Suppressor macrophage (primary cell): ENCODE data around the gene ZNF580.
A peak's percentile ranks its signal among the peaks of the same experiment; 100 is the strongest.

Experiments
- DNase-seq, 4 experiments: peaks; one replicate each; pipeline ENCODE4 v3.0.0-alpha.2; 2020 to 2022

The ZNF580 gene

DNA sequence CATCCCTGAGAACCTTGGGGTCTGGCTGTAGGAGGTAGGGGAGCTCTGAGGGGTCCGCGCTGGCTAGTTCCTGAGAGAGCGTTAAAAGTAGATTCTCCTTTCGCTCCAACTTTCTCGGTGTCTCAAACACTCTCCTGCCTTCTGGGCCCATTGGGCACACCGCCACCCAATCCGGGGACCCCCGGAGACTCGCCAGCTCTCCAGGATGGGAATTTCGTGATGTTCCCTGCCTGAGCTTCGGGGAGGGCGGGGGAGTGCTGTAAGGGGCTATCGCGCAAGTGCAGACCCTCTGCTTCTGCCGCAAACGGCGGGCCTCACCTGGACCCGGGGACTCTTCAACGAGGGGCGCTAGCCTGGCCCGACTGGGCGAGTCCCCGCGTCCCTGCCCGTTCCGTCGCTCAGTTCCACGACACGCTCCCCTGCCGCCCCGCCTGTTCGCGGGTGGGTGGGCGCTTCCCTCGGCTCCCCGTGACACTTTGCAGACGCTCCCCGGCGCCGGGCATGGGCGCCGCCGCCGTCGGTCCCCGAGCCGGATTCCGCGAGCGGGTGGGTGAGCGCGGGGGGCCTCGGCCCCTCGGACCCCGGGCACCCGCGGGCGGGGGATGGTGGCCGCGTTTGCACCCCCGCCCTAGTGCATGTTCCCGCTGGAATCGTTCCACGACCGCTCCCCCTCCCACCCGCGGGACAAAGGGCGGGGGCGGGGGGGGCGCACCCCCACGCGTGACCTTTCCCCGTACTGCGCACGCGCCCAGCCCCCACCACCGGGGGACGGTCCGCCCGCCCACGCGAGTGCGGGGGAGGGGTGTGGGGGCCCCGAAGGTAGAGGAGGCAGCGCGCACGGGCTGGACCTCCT is 7.2 kb downstream of the ZNF580 start, which contains the start of gene CCDC106:
Gene CCDC106 (plus strand): TSS at position 481 of the 853 bp plus-strand sequence. CDS start 835 bp downstream, outside the sequence.
- peak; percentile 50 to 82 (median 66) for DNase-seq

DNA sequence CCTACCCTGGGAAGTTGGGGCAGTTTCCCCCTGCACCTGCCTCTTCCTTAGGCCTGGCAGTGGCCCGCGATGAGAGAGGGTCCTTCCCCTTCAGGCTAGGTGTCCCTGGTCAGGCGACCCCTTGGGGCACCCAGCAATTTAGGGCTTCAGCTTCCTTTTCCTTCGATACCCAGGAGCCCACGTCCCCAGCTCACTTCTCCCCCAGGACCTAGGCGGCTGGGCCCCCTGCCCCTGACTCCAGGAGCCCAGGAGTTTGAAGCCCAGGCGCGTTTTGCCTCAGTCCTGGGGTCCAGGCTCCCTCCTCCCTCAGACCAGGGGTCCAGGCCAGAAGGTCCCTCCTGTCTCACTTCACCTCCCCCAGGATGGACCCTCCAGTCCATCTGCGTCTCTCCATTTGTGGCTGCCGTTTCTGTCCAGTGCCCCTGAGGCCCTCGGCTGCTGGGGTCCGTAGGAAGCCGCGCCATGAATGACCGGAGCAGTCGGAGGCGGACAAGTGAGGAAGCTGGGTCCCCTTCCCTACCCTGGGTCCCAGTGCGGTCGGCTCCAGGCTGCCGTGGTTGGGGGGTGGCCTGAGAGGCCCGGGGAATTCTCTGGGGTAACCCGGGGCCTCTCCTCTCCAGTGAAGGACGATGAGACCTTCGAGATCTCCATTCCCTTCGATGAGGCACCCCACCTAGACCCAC is 7.9 kb downstream of the ZNF580 start:
- peak in 1 of 4 experiments; percentile 25 for DNase-seq

DNA sequence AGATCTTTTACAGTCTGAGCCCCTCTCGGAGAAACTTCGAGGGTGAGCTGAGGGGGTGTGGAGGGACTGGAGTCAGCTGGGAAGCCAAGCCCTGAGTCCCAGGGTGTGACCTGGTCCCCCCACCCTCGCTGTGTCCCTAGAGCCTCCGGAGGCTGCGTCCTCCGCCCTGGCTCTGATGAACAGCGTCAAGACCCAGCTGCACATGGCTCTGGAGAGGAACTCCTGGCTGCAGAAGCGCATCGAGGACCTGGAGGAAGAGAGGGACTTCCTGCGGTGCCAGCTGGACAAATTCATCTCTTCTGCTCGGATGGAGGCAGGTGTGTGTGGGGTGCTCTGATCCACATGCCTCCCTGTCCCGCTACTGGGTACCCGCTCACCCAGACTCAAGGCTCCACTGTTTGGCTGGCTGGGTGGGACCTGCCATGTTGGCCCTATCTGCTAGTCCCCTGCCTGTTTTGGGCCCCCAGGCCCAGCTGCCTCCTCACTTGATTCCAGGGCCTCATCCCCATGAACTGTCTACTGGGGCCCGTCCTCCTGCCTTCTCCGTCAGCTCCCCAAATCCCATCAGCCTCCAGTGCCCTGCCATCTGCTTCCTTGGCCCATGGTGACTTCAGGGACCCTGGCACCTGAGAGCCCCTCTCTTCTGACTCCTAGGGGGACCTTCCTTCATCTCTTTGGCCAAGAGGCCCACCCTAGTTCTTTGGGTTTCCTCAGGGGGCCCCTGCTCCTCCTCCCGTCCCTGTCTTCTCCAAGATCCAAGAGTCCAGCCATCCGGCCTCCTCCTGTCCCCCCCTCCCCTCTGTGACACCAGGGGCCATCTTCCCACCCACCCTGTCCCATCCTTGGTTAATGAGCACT is 8.7 kb downstream of the ZNF580 start:
- no peak for DNase-seq

DNA sequence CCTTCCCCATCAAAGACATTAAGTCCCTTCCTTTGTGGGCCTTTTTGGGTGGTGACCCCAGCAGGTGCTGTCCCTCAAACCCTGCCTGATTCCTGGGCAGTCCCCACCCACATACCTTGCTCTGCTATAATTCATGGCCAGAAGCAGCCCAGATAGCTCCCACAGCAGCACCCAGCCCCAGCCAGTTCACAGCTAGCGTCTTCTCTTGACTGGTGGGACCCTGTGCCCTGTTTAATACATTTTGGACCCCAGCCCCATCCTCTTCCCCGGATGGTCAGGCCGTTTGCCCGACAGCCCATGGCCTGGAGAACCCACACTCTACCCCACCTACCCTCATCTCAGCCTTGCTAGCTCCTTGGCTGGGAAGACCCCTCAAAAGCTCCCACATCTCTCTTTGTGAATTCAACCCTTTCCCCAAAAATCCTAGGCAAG is 9.3 kb downstream of the ZNF580 start:
- no peak for DNase-seq

DNA sequence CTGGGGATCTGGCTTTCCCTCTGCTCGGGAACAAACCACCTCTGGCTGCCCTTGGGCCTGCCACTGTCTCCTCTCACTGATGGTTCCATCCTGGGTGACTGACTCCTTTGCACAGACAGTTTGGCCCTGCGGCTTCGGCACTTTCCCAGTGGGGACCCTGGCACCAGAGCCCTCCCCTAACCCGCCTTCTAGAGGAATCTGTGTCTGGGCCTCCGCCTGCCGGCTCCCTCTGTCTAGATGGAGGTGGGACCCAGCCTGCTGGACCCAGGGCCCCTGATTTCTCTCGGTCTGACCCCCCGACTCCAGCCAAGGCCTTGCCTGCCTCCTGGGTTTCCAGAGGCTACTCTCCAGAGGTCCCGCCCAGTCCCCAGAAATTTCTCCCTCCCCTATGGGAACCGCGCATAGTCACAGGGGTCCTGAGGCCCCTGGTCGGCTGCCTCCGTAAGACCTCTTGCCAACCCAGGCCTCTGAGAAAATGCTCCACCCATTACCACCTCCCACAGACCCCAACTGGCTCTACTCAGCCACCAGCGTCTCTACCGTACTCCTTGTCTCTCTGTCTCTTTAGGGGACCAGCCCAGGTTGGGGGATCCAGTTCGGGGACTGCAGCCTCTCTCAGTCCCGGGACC is 9.9 kb downstream of the ZNF580 start:
- DNase-seq = no peak

DNA sequence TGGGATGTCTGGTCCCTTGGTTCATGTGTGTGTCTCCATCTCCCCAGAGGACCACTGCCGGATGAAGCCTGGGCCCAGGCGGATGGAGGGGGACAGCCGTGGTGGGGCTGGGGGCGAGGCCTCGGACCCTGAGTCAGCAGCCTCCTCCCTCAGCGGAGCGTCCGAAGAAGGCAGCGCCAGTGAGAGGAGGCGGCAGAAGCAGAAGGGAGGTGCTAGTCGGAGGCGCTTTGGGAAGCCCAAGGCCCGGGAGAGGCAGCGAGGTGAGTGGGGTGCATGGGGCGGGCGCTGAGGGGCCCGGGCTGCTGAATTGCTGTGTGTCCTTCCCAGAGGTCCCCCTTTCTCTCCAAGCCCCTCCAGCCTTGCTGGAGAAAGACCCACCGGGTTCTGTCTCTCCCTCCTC is 10.4 kb downstream of the ZNF580 start:
- no peak for DNase-seq

DNA sequence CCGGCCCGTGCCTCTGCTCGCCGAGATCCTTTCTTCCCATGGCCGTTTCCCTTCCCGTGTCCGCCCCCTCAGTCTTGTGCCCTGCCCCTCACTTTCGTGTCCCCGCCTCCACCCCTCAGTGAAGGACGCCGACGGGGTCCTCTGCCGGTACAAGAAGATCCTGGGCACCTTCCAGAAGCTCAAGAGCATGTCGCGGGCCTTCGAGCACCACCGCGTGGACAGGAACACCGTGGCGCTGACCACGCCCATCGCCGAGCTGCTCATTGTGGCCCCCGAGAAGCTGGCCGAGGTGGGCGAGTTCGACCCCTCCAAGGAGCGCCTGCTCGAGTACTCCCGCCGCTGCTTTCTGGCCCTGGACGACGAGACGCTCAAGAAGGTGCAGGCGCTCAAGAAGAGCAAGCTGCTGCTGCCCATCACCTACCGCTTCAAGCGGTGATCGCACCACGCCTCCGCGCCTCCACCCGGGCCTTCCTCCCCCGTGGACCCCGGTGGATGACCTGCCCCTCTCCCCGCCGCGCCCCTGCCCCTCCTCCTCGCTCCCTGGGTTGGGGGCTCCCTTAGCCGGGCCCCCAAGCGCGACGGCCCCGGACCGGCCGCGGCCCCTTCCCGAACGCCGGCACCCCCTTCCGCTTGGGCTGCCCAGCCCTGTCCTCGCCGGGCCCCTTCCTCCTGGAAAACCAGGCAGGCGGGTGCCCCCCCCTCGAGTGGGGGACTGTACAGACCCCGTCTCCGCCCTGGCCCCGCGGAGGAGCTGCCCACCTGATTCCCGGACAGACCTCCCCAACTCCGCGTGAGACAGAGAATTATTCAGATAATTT is 11.7 kb downstream of the ZNF580 start:
- DNase-seq = no peak

DNA sequence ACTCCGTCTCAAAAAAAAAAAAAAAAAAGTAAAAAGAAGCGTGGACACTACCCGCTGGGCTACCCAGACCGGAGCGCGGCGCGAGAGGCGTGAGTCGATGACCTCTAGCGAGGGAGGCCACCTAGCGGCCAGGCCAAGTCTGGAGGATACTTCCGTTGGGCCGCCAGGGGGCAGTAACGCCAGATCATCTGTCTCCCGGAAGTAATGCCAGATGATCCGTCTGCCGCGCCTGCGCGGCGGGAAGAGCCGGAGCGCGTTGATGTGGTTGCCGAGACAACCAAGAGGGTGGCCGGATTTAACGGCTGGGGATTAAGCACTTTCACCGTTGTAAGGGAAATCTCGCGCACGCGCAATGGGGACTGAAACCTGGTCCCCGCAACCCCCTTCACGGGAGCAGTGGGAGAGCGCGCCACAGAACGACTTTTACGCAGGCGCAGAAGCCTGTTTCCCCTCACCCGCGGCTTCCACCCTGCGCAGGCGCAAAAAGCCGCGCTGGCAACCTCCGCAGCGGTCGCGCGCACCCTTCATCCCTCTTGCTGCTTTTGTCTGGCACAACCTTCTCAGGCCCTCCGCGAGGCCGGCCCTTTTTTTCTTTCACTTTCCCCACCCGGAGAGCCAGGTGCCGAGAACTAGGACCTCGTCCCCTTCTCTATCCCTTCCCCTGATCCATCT is 13.0 kb downstream of the ZNF580 start:
- DNase-seq = peak; percentile 99

DNA sequence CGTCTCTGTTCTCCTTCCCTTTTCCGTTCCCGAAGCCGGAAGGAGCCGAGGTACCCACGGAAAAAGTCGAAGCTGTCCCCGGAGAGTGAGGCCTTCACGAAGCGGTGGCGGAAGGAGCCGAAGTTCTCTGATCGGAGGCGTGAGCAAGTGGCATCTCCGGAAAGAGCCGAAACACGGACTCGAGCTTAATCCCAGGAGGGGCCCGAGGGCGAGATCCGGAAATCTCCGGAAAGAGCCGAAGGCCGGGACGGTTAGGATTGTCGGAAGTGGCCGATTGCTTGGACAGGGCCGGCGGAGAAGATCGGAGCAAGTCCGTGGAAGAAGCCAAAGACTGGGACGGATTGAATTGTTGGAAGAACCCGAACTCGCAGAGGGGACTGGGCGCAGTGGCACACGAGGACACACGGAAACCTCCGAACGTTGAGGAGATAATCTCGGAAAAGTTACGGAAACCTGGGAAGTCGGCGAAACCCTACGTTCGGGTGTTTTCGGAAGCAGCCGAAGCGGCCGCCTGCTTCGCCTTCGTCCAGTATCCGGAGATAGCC is 13.6 kb downstream of the ZNF580 start:
- peak; percentile 100 for DNase-seq

DNA sequence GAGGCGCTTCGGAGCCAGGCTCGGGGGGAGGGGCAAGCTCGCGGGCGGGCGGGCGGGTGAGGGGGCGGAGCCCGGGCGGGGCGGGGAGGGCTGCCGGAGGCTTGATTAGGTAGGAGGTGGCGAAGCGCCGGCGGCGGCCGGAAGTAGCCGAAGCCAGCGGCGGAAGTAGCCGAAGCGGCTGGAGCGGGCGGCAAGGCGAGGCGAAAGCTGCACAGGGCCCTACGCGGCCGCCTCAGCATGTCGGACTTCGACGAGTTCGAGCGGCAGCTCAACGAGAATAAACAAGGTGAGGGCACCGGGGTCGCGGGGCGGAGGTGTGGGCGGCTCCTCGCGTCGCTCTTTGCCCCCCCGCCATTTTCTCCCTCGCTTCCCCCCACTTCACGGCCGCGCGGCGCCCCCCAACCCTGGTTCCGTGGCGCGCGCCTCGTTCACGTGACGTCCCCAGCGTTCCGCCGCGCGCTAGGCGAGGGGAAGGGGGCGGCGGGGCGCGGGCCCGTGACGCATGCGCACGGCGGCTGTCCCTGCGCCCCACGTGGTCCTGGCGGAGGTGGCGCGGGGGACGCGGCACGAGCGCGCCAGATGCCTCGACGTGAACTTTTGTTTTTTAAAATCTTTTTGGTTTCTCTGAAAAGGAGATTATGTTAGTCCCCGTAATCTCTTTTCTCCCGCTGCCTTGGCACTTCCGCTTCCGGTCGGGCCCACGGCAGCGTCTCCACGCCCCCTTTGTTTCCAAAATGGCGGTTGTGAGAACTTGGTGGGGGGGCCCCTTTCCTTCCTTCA is 14.3 kb downstream of the ZNF580 start, which contains the start of gene U2AF2:
Gene U2AF2 (plus strand): TSS at position 168 of the 780 bp plus-strand sequence. CDS start 70 bp downstream, at position 238.
- peak; percentile 95 to 98 (median 97) for DNase-seq

DNA sequence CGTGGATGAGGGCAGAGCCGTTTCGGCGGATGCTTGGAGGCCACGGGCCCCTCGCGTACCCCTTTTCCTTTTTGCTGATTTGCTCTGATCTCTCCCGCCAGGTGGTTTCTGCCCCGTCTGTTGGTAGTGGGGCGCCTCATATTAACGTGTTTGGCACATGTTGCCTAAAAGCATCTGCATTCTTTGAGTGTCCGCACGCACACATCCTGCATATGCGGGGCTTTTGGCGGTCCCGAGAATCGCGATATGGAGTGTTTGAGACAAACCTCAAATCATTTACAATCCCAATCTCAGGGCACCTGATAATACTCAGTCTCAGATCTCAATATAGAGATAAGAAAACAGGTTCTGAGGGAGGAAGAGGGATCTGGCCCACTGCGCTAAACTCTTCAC is 14.8 kb downstream of the ZNF580 start:
- no peak for DNase-seq

DNA sequence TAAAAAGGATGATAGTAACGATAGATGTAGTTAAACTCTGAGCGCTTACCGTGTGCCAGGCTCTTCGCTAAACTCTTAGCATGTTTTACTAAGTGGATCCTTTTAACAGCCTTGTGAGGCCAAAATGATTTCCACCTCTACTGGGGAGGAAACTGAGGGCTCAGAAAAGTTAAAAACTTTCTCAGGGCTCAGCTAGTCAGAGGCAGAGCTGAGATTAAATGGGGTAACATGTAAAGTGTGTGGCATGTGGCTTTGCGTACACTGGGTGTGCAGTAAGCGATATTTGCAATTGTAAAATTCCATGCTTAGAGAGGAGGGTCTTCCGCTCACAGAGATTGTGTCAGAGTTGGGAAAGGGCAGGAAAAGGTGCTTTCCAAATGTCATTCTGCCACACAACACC is 15.8 kb downstream of the ZNF580 start:
- no peak for DNase-seq

DNA sequence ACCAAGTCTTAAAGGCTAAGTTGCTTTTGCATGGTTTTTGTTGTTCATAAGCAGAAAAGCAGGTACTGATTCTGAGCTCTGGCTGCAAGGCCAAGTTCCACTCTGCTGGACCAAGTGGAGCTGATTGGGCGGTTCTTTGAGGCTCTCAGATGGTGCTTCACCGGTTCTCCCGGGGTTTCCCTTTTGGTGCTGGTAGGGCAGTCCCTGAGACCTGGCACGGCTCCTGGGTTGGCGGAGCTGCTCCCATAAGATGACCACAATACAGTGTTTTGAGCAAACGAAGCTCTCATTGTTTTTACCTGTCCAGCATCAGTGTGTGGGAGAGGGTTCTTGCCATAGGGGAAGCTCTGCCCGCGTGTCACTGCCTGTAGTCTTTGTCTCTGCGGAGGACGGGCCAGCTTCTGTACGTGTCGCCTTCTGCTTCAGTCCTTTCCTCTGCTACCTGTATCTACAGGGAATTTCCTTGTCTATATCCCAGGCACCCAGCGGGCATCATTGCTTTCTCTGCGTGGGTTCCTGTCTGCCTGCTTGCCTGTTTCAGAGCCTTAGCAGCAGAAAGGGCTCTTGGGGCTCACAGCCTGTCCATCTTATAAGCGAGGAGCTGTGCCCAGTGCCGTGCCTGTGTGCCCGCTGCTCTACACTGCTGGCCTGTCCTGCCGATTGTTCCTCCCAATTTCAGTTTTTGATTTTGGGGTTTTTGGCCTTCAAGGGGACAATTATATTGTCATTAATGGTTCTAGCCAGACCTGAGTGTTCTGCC is 16.4 kb downstream of the ZNF580 start:
- no peak for DNase-seq

DNA sequence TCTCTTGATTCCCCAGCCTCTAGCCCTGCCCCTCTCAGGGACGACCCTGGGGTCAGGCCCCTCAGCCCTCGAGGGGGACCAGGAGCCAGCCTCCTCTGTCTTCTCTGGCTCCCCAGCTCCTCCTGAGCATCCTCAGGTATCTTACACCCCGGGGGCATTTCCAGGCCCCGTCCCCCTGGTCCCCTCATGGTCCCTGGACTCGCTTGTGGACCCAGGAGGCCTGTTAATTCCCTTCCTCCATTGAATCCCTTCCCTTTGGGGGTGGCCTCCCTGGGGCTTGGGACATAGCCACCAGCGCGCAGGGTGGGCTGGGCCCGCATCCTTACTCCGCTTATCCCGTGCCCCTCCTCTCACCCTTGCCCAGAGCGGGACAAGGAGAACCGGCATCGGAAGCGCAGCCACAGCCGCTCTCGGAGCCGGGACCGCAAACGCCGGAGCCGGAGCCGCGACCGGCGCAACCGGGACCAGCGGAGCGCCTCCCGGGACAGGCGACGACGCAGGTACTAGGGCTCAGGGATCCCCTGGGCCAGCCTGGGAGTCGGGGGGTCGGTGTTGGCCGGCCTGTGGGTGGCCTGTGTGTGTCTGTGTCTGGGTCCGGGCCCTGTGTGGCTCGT is 18.2 kb downstream of the ZNF580 start:
- DNase-seq = no peak

DNA sequence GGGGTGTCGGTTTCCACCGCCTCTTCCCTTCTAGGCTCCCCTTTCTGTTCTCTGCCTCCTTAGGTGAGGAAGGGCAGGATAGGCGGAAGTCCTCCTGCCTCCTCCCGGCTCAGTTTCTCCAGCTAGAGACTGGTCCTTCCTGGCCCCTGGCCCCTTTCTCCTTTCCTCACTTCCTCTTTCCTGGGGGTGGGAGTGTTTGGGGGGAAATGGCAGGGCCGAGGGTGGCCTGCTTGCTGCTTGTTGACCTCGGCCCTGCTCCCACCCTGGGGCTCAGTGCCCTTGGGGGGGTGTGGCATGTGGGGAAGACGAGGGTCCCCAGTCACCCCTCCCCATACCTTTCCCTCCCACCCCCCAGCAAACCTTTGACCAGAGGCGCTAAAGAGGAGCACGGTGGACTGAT is 19.0 kb downstream of the ZNF580 start:
- no peak for DNase-seq

DNA sequence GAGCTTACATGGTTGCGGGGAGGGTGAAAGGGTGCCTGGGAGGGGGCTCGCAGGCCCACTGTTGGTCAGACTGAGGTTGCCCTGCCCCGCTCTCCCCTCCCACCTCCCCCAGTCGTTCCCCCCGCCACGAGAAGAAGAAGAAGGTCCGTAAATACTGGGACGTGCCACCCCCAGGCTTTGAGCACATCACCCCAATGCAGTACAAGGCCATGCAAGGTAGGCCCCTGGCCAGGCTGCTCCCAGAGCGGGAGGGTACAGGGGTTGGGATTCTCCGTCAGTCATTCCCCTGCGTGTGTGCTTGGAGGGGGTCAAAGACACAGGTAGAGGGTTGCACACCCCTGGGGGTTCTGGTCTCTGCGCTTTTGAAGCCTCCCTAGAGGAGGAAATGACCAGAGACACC is 19.6 kb downstream of the ZNF580 start:
- no peak for DNase-seq

DNA sequence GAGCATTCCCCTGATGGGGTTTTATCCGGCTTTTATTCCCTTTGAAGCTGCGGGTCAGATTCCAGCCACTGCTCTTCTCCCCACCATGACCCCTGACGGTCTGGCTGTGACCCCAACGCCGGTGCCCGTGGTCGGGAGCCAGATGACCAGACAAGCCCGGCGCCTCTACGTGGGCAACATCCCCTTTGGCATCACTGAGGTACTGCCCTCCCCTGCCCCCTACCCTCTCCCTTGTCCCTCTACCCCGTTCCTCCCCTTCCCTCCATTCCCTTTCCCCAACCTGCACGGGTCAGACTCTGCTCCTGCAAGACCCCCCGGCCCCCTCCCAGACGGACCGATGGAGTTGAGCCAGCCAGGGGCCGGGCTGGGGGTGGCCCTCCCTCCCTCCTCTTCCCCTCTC is 20.2 kb downstream of the ZNF580 start:
- no peak for DNase-seq

DNA sequence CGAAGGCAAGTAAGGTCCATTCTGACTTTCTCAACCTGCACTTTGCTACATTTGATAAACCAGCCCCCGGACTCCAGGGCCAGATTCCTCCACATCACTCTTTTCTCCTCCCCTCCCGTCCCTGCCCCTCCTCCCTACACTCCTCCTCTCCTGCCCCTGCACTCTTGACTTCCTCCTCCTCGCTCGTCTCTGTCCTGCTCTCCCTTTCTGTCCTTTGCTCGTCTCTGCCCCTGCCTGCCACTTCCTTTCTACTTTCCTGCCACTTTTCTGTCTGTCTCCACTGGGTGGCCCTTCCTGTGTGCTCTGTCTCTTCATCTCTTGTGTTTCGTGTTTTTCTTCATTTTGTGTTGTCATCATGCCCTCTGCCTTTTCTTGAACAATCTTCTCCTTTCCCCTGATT is 21.0 kb downstream of the ZNF580 start:
- DNase-seq = no peak
